IPS DF 6.9 (cell line): ENCODE results near the gene SPIN1.
"Not testable (repeated sequence)": the region's sequence is repeated elsewhere in the genome, so short reads cannot be mapped to it uniquely, and the experiment has no call there.

Experiments used
- DNase-seq: peaks from one replicate; pipeline ENCODE4 v3.0.0-alpha.2; 2013; ENCODE audit warnings: low read depth, low spot score
- H3K27ac ChIP-seq: one replicate; pipeline ENCODE4 v1.5.1; 2013; ENCODE audit warnings: low read length, control low read depth
- H3K27me3 ChIP-seq: 2 replicates; pipeline ENCODE4 v1.6.1; 2013; ENCODE audit warnings: mild to moderate bottlenecking, low read length; ENCODE audit not compliant: control insufficient read depth, insufficient read depth
- H3K36me3 ChIP-seq: 2 replicates; pipeline ENCODE4 v1.6.1; 2013; ENCODE audit warnings: low read length; ENCODE audit not compliant: control insufficient read depth, insufficient read depth
- H3K4me1 ChIP-seq: 2 replicates; pipeline ENCODE4 v1.6.1; 2013; ENCODE audit warnings: low read length; ENCODE audit not compliant: control insufficient read depth, insufficient read depth
- H3K4me3 ChIP-seq: 2 replicates; pipeline ENCODE4 v1.5.1; 2013; ENCODE audit warnings: mild to moderate bottlenecking, low read length
- H3K9me3 ChIP-seq: 2 replicates; pipeline ENCODE4 v1.6.1; 2013; ENCODE audit warnings: low read length, inconsistent platforms; ENCODE audit not compliant: control insufficient read depth, insufficient read depth
- WGBS: extraction: QIAGEN DNeasy Blood & Tissue Kit; methylation state at CpG from one replicate; pipeline ENCODE4 v1.1.7; 2013; ENCODE audit warnings: mixed read lengths, missing lambda C conversion rate; ENCODE audit not compliant: insufficient read length, insufficient coverage; 5-methylcytosine and 5-hydroxymethylcytosine counted together

SPIN1 gene

DNA sequence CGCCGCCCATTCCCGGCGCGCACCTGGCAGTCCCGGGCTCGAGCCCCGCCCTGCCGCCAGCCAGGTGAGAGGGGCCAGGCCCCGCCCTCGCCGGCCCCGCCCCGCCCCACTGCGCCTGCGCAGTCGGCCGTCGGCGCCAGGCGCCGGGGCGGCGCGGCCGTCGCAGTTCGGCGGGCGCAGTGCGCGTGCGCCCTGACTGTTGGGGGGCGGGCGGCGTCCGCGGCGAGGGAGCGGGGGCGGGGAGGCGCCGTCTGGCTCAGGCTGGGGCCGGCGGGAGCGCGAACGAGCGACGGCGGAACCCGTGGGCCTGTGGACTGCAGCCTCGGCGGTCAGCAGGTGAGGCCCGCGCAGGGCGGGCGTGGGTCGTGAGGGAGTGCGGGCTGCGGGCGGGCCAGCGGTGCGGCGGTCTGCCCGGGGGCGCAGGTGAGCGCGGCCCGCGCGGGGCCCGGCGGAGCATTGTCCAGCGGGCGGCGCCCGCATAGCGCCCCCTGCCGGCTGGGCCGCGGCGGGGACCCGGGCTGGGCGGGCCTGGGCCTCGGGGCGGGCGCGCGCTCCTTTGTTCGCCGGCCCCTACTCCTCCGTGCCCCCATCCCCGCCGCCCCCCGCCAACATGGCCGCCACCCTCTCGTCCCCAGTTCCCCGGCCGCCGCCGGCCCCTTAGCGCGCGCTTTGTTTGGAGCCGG lies at the start of gene SPIN1:
Gene SPIN1, plus strand, starts transcription at position 242 of the 683 bp plus-strand sequence. CDS start 38,096 bp downstream, outside the sequence.
- DNase-seq = no peak
- no CpG with 5 or more reads among the region's 106 CpGs for WGBS

DNA sequence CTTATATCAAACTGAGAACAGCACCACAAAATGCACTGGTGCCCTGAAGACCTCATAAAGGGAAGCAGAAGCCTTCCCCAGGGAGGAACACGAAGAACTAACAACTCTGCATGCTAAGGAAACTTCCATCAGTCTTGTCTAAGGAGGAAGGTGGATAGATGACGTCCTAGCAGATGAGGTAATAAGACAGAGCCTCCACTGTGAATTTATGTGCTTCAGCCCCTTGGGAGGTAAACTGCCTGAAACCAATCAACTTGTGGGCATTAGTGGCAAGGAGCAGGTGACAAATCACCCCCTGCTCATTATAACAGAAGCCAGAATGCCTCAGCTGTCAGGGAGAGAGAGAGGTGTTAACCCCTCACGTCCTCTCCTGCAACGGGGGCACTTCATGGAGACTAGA lies 48.9 kb upstream of the SPIN1 start:
- Histone ChIP-seq H3K36me3 (no peaks in the 10 kb centered on the region), H3K27ac (no peak overlapping the region), H3K9me3 (no peaks in the 10 kb centered on the region), H3K4me1 (no peaks in the 10 kb centered on the region), H3K27me3 (no peaks in the 10 kb centered on the region), H3K4me3 (no peak overlapping the region)
- WGBS = no CpG with 5 or more reads among the region's 4 CpGs
- no peak for DNase-seq

More for the DNA sequence above, at the start of gene SPIN1:
- Histone ChIP-seq H3K4me1 (peaks cover 2% of the 10 kb centered on the region; the same call in 1 of the 2 replicates), H3K27me3 (no peaks in the 10 kb centered on the region), H3K36me3 (no peaks in the 10 kb centered on the region), H3K4me3 (peak within 1 kb of the TSS; percentile 75), H3K9me3 (no peaks in the 10 kb centered on the region), H3K27ac (peak within 1 kb of the TSS; percentile 34)

DNA sequence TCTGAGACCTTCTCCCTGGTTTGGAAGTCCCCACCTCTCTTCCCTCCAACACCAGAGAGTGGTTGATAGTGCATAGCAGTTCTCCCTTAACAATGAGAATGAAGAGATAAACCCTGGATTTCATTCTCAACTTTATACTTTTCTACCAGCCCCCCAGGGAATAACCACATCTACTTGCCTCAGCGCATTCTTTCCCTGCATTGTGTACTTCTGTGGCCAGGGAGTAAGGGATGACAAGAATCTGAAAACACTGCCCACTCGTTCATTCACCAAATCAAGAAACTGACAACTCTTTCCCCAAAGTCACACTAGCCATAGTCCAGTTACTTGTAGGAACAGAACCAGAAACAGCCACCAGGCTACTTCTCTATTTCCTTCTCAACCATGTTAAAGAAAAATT lies 46.0 kb upstream of the SPIN1 start:
- Histone ChIP-seq H3K36me3 (no peaks in the 10 kb centered on the region), H3K4me3 (no peak overlapping the region), H3K4me1 (no peaks in the 10 kb centered on the region), H3K27ac (no peak overlapping the region), H3K9me3 (no peaks in the 10 kb centered on the region), H3K27me3 (no peaks in the 10 kb centered on the region)
- no CpG with 5 or more reads among the region's 2 CpGs for WGBS
- DNase-seq = no peak

DNA sequence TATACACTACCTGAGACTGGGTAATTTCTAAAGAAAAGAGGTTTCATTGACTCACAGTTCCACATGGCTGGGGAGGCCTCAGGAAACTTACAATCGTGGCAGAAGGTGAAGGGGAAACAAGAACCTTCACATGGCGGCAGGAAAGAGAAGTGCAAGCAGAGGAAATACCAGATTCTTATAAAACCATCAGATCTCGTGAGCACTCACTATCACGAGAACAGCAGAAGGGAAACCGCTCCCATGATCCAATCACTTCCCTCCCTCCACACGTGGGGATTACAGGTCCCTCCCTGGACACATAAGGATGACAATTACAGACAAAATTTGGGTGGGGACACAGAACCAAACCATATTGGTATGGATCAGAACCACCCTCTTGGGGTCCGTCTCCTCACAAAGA lies 44.2 kb upstream of the SPIN1 start:
- DNase-seq = no peak
- no peak overlapping the region for H3K27ac ChIP-seq
- H3K4me3 ChIP-seq = no peak overlapping the region
- H3K9me3 ChIP-seq = no peaks in the 10 kb centered on the region
- H3K27me3 ChIP-seq = no peaks in the 10 kb centered on the region
- no peaks in the 10 kb centered on the region for H3K36me3 ChIP-seq
- WGBS = no CpG with 5 or more reads among the region's 7 CpGs
- no peaks in the 10 kb centered on the region for H3K4me1 ChIP-seq

DNA sequence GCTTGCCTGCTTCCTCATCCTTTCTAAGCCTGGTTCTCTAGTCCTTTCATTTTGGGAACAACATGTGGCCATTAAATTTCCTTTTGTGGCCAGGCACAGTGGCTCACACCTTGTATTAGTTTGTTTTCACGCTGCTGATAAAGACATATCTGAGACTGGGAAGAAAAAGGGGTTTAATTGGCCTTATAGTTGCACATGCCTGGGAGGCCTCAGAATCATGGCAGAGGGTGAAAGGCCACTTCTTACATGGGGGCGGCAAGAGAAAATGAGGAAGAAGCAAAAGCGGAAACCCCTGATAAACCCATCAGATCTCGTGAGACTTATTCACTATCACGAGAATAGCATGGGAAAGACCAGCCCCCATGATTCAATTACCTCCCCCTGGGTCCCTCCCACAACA lies 37.9 kb upstream of the SPIN1 start:
- not testable (repeated sequence) for H3K36me3 ChIP-seq, H3K9me3 ChIP-seq, DNase-seq, H3K27ac ChIP-seq, H3K4me1 ChIP-seq, H3K27me3 ChIP-seq, H3K4me3 ChIP-seq
- no CpG with 5 or more reads among the region's 5 CpGs for WGBS

DNA sequence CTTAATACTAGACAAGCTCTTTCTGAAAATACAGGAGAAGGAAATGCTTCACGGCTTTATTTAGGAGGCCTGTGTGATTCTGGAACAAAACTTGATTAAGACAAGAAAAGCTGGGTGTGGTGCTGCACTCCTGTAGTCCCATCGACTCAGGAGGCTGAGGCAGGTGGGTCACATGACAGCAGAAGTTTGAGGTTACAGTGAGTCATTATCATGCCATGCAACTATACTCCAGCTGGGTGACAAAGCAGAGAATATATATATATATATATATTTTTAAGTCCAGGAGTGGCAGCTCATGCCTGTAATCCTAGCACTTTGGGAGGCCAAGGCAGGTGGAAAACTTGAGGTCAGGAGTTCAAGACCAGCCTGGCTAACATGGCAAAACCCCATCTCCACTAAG lies 33.1 kb upstream of the SPIN1 start:
- H3K27ac ChIP-seq = no peak overlapping the region
- no peaks in the 10 kb centered on the region for H3K9me3 ChIP-seq
- no peak for DNase-seq
- H3K36me3 ChIP-seq = no peaks in the 10 kb centered on the region
- no peaks in the 10 kb centered on the region for H3K27me3 ChIP-seq
- H3K4me1 ChIP-seq = no peaks in the 10 kb centered on the region
- WGBS = no CpG with 5 or more reads among the region's 2 CpGs
- no peak overlapping the region for H3K4me3 ChIP-seq

DNA sequence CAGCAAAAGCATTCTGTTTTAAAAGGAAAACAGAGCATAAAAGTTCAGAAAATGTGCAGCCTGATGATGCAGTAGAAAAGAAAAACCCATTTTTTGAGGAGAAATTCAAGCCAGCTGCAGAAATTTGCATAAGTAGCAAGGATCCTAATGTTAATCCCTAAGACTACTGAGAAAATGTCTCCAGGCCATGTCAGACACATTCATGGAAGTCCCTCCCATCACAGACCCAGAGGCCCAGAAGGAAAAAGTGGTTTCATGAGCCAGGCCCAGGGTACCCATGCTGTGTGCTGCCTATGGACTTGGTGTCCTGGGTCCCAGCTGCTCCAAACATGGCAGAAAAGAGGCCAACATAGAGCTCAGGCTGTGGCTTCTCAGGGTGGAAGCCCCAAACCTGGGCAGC lies 31.0 kb upstream of the SPIN1 start:
- not testable (repeated sequence) for H3K36me3 ChIP-seq, H3K4me1 ChIP-seq, H3K27ac ChIP-seq, H3K27me3 ChIP-seq, H3K9me3 ChIP-seq, DNase-seq, H3K4me3 ChIP-seq

DNA sequence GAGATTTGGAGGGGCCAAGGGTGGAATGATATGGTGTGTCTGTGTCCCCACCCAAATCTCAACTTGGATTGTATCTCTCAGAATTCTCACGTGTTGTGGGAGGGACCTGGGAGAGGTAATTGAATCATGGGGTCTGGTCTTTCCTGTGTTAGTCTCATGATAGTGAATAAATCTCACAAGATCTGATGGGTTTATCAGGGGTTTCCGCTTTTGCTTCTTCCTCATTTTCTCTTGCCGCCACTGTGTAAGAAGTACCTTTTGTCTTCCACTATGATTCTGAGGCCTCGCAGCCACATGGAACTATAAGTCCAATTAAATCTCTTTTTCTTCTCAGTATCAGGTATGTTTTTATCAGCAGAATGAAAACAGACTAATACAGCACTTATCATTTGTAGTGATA lies 29.5 kb upstream of the SPIN1 start:
- no peak overlapping the region for H3K4me3 ChIP-seq
- no peaks in the 10 kb centered on the region for H3K9me3 ChIP-seq
- no peaks in the 10 kb centered on the region for H3K36me3 ChIP-seq
- DNase-seq = no peak
- H3K4me1 ChIP-seq = no peaks in the 10 kb centered on the region
- H3K27ac ChIP-seq = no peak overlapping the region
- no peaks in the 10 kb centered on the region for H3K27me3 ChIP-seq
- WGBS = no CpG with 5 or more reads among the region's 4 CpGs

DNA sequence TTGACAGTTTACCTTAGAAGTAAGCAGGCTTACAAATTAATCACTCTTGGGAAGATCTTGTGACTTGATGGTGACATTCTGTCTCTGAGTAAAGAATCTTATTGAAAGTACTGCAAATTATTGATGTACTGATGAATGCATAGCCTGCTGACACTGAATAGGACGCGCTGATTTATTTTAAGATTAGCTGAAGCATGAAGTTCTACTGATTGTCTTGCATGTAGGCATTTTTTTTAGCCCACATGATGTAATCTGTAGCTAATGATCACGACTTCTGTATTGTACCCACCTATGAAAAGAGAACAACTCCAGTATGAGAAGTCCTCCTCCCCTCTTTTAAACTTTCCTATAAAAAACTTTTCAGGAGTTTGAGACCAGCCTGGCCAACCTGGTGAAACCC lies 28.3 kb upstream of the SPIN1 start:
- H3K4me1 ChIP-seq = no peaks in the 10 kb centered on the region
- H3K9me3 ChIP-seq = no peaks in the 10 kb centered on the region
- no peaks in the 10 kb centered on the region for H3K36me3 ChIP-seq
- H3K27me3 ChIP-seq = no peaks in the 10 kb centered on the region
- DNase-seq = no peak
- no peak overlapping the region for H3K4me3 ChIP-seq
- H3K27ac ChIP-seq = no peak overlapping the region
- no CpG with 5 or more reads among the region's 3 CpGs for WGBS

DNA sequence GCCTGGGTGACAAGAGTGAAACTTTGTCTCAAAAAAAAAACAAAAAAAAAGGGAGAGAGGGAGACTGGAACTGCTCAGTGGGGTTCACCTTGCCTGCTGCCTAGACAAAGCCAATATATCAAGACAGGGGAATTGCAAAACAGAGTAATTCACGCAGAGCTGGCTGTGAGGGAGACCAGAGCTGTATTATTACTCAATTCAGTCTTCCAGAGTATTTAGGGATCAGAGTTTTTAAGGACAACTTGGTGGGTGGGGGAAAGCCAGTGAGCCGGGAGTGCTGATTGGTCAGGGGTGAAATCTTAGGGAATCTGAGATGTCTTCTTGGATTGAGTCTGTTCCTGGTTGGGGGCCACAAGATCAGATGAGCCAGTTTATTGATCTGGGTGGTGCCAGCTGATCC lies 25.6 kb upstream of the SPIN1 start:
- Histone ChIP-seq H3K36me3 (no peaks in the 10 kb centered on the region), H3K9me3 (no peaks in the 10 kb centered on the region), H3K4me1 (no peaks in the 10 kb centered on the region), H3K4me3 (no peak overlapping the region), H3K27ac (no peak overlapping the region), H3K27me3 (no peaks in the 10 kb centered on the region)
- no peak for DNase-seq
- WGBS = no CpG with 5 or more reads among the region's 2 CpGs

DNA sequence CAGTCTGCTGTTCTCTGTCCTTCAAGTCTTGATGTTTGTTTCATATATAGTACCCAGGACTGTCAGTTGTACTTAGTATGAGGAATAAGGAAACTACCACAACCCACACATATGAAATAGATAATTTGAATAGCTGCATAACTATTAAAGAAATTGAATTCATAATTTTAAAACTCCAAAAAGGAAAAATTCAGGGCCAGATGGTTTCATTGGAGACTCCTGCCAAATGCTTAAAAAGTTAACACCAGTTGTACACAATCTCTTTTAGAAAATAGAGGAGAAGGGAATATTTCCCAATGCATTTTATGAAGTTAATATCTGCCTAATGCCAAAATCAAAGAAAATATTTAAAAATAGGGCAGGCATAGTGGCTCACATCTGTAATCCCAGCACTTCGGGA lies 24.6 kb upstream of the SPIN1 start:
- no peaks in the 10 kb centered on the region for H3K36me3 ChIP-seq
- H3K9me3 ChIP-seq = no peaks in the 10 kb centered on the region; the same call in 1 of the 2 replicates
- no peaks in the 10 kb centered on the region for H3K27me3 ChIP-seq
- WGBS = no CpG with 5 or more reads among the region's 1 CpG
- H3K4me1 ChIP-seq = no peaks in the 10 kb centered on the region
- DNase-seq = no peak
- H3K4me3 ChIP-seq = no peak overlapping the region
- no peak overlapping the region for H3K27ac ChIP-seq
